T47D (cell line): ENCODE measurements around the gene DBNDD1.

ENCODE experiments used
- DNase-seq, 2 experiments: peaks; one replicate each; pipeline versions ENCODE4 v3.0.0 to v3.0.0-alpha.2; 2011 to 2012; ENCODE audit warnings: low read depth in 1 of 2, low spot score in 1 of 2
- JUND ChIP-seq: IDR thresholded peaks from 2 replicates; pipeline ENCODE4 v1.6.1; 2012; ENCODE audit warnings: low read depth
- in situ Hi-C: cut with HindIII; loops from 2 replicates; pipeline ENCODE4 v1.10.0; 2016; ENCODE audit warnings: low sequenced_read_pairs, low pct_unique_long_range_greater_than_20kb

DBNDD1 gene

DNA sequence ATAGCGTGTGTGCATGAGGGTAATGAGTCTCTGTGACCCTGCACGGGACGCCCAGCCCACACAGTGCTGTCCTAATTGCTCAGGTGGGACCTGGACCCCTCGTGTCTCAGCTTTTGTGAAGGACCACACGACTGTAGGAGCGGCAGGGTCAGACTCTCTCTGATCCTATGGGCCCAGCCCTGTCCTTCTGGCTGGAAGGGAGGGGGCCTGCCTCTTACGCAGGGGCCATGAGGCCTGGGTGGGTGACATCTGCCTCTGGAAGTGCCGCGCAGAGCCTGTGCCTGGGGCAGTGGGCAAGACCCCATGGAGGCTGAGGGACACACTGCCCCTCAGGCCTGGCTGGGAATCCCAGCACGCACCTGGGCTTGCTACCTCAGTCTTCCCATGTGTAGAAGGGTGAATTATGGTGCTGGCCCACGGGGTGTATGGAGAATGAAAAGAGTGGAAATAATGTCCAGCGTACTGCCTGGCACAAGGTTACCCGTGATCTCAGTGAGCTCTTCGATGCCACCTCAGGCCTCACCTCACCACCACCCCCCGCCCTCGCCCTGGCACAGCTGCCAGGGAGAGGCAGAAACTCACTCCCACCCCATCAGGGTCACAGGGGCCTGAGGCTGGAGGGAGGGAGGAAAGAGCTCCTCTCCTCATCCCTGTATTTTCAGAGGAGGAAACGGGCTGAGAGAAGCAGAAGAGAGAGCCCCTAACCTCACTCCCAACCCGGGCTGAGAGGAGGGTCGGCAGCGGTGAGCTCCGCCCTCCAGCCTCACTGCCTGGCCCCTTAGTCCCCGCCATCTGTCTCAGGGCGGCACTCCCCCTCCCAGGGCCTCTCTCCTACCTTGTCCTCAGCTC, 27.1 kb upstream of the DBNDD1 start:
- no peak for DNase-seq
- in situ Hi-C loops: no loop called here
- no peak for TF ChIP-seq JUND

DNA sequence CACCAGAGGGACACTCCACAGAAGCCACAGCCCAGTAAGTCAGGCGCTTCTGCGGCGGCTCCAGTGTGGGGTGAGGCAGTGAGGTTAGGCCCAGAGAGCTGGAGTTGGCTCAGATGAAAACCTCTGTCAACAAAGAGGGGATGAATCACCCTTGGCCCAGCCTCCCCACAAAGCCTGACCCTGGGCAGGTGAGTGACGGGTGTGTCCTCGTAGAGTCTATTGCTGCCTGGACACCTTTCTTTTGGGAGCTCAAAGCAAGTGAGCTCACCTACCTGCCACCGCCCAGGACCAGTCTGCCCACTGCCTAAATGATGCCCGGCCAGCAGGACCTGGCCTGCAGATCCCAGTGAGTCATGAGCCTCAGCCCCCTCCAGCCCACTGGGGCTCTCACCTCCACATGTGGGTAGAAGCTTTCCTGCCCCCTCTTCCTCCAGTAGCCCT, 24.9 kb upstream of the DBNDD1 start:
- peak in 1 of 2 experiments; percentile 81 for DNase-seq
- in situ Hi-C loops: no loop called here
- no peak; the same call in 1 of the 2 replicates for TF ChIP-seq JUND

DNA sequence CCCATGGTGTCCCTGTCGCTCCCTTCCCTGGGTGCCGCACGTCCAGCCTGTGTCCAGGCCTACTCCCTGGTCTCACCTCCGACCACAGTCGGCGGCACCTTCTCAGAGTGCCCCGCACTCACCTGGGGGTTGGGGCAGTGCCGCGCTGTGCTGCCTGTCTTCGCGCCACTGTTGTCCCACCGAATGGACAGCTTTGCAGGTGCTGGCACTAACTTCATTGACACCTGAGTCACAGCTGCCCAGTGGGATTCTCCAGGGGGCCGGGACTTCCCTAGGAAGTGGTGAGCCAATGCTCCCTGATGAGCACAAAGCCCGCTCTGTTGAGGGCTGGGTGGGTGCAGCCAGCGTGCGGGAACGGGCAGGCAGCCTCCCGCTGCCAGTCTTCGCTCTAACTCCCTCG, 24.3 kb upstream of the DBNDD1 start:
- in situ Hi-C loops: no loop called here
- TF ChIP-seq JUND: no peak
- no peak for DNase-seq

DNA sequence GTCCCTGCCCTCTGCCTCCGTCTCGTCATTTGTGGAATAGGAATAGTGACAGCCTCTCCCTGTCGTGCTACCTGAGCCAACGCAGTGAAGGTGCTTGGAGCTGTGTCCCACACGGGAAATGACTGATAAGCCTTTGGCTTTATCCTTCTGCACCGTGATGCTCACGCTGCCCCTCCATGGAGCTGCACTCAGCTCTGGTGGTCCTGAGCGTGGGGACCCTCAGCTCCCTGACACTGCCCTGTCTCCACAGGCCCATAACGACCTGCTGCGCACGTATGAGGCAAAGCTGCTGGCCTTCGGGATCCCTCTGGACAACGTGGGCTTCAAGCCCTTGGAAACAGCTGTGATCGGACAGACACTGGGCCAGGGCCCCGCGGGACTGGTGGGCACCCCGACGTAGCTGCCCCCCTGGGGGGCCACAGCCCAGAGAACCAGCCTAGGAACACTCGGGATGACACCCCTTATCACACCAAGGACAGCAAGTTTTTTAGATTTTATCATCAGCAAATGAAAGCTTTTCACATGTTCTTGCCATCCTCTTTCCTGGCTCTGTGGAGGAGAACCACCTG, 23.8 kb upstream of the DBNDD1 start:
- DNase-seq: no peak
- in situ Hi-C loops: no loop called here
- no peak for TF ChIP-seq JUND

DNA sequence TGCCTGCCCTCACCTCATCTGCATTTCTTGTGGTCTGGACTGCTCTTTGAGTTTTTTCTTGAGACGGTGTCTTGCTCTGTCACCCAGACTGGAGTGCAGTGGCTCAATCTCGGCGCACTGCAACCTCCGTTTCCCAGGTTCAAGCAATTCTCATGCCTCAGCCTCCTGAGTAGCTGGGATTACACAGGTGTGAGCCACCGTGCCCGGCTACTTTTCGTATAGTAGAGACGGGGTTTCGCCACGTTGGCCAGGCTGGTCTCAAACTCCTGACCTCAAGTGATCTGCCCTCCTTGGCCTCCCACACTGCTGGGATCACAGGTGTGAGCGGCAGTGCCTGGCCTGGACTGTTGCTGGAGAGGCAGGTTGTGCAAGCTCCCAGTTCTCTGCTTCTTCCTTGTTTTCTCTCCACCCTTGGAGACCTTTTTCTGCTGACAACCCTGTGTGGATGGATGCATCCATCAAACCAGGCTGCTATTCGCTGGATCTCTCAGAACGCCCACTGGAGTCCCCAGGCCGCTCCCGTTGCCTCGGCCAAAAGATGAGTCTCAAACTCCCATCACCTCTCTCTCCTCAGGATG, 22.7 kb upstream of the DBNDD1 start:
- TF ChIP-seq JUND: no peak
- in situ Hi-C loops: no loop called here
- no peak for DNase-seq

DNA sequence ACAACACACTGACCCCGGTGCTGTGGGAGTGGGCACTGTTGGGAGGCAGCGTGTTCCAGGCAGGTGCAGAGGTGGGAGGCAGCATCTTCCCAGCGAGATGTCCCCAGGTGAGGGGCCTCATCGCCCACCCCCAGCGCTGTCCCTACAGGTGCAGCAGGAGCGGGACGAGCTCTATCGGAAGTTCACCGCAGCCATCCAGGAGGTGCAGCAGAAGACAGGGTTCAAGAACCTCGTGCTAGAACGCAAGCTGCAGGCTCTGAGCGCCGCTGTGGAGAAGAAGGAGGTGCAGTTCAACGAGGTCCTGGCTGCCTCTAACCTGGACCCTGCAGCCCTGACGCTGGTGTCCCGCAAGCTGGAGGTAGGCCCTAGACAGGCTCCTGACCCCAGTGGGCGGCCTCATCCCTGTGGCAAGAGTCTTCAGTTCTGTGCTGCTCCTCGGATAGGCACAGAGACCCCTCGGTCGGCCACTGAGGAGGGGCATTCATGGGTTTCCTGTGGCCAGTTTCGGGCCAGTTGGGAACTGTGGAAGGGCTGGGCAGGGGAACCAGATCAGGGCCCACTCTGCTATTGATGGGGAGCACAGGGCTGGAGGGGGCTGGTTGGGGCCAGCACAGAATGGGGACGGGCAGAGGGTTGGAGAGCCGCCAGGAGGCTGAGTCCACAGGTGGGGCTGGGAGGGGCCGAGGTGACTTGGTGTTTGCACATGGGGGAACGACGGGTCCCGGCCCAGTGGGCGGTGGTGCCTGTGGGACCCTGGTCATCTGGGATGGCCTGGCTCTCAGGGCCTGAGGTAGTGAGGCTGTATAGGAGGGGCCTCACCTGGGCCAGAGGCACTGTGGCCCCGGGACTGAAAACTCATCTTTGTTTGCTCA, 21.1 kb upstream of the DBNDD1 start:
- in situ Hi-C loops: no loop called here
- no peak for DNase-seq

DNA sequence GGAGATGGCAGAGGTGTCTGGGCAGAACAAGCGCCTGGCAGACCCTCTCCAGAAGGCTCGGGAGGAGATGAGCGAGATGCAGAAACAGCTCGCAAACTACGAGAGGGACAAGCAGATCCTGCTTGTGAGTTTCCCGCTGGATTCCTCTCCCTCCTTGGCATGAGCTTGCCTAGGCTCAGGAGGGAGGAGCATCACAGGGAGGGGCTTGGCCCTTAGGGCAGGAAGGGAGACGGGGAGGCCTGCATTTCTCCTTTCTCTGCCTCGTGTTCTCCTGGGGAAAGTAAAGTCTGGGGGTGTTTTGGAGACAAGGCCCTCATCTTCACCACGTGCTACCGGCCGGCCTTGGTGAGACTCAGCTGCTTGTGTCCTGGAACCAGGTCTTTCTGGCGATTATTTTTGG, 18.0 kb upstream of the DBNDD1 start:
- in situ Hi-C loops: no loop called here
- TF ChIP-seq JUND: no peak

More for the DNA sequence above, 21.1 kb upstream of the DBNDD1 start:
- no peak for TF ChIP-seq JUND

DNA sequence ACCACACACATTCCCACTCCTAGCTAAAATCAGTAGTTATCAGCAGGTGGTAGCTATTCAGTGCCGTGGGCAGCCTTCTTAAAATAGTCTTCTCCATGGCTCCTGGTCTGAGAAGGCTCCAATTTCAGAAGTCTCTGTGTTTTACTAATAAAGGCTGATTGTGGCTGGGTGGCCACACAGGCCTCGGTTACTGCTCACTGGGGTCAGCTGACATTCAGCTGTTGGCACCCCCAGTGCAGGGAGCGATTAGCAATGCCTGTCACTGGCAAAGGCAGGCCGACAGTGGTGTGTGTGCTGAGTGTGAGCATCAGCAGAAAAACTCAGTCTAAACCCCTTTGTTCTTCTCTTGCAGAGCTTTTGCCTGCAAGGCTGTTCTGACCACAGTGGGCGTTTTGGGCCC, 16.6 kb upstream of the DBNDD1 start:
- in situ Hi-C loops: no loop called here
- TF ChIP-seq JUND: no peak
- no peak for DNase-seq

More for the DNA sequence above, 18.0 kb upstream of the DBNDD1 start:
- no peak for DNase-seq

DNA sequence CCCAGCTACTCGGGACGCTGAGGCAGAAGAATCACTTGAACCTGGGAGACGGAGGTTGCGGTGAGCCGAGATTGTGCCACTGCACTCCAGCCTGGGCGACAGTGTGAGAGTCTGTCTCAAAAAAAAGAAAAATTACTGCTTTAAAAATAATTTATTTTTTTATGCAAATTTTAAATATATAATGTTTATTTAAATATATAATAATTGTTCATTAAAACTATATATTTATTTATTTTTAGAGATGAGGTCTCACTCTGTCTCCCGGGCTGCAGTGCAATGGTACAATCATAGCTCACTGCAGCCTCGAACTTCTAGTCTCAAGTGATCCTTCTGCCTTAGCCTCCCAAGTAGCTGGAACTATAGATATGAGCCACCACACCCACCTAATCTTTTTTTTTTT, 15.2 kb upstream of the DBNDD1 start:
- DNase-seq: no peak
- no peak for TF ChIP-seq JUND
- in situ Hi-C loops: no loop called here

DNA sequence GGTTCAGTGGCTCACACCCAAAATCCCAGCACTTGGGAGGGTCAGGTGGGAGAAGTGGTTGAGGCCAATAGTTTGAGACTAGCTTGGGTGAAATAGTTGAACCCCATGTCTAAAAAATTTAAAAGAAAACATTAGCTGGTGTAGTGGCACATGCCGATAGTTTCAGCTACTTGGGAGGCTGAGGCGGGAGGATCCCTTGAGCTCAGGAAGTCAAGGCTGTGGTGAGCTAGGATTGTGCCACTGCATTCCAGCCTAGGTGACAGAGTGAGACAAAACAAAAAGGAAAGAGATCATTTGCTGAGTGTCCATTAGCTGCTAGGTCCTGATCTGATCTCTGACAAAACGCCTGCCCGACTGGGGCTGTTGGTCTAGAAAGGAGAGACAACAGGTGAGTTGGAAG, 14.1 kb upstream of the DBNDD1 start:
- DNase-seq: no peak
- in situ Hi-C loops: no loop called here
- TF ChIP-seq JUND: no peak

DNA sequence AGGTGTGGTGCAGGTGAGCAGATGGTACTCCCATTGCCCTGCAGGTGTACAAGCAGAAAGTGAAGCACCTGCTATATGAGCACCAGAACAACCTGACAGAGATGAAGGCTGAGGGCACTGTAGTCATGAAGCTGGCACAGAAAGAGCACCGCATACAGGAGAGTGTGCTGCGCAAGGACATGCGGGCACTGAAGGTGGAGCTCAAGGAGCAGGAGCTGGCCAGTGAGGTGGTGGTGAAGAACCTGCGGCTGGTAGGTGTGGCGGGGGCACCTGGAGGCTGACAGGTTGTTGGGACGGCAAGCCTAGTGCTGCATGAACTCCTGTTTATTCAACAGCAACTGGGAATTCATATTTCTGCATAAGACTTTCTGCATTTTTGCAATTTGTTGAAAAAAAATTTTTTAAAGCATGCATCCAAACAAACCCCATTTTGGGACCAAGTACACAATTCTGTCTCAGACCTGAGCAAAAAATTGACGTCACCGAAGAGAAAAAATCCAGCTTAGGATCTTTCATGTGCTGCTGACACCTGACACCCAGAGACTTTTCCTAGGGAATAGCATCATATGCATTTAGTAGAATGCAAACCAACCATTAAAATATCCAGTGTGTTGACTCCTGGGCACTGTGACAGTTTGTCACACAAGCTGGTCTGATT, 13.5 kb upstream of the DBNDD1 start:
- no peak for DNase-seq
- TF ChIP-seq JUND: no peak
- in situ Hi-C loops: no loop called here
